B cell (primary cell): Measurements from ENCODE around the gene EIF2B2.

Experiments
- CTCF ChIP-seq: fragments of 200-600 bp; IDR thresholded peaks from one replicate; pipeline ENCODE4 v1.8.0; 2022; ENCODE audit warnings: antibody characterized with exemption, mild to moderate bottlenecking
- EZH2 ChIP-seq: IDR thresholded peaks from 2 replicates; pipeline ENCODE4 v1.6.1; 2012; ENCODE audit warnings: borderline replicate concordance, low read depth, mild to moderate bottlenecking, moderate library complexity, low read length; ENCODE audit not compliant: insufficient read depth, poor library complexity, severe bottlenecking

- TF ChIP-seq CTCF (no peak), EZH2 (no peak)
Measured at GRCh38 chr14:75010472-75011093, 7.9 kb downstream of the EIF2B2 start.
